NCI-H510A treated with DMSO at 0.1 percent for 48 hours (cell line): ENCODE data around the gene GNGT2.
"Not testable (repeated sequence)": the region's sequence is repeated elsewhere in the genome, so short reads cannot be mapped to it uniquely, and the experiment has no call there.

Experiments used
- DNase-seq: peaks from one replicate; lab custom pipeline; 2025; lab: John Stamatoyannopoulos, UW

Gene GNGT2

GRCh38 chr17:49203796-49204195 is 6.6 kb downstream of the GNGT2 start:
- no peak for DNase-seq

GRCh38 chr17:49201481-49201927 is 8.9 kb downstream of the GNGT2 start:
- no peak for DNase-seq

- no peak for DNase-seq
Observed at GRCh38 chr17:49200423-49201083, 9.8 kb downstream of the GNGT2 start.

GRCh38 chr17:49198211-49198610 is 12.2 kb downstream of the GNGT2 start:
- no peak for DNase-seq

GRCh38 chr17:49197346-49197998 is 12.9 kb downstream of the GNGT2 start:
- no peak for DNase-seq

- DNase-seq: no peak
Observed at GRCh38 chr17:49196520-49196919, 13.9 kb downstream of the GNGT2 start.

- no peak for DNase-seq
Observed at GRCh38 chr17:49195751-49196150, 14.6 kb downstream of the GNGT2 start.

- no peak for DNase-seq
Observed at GRCh38 chr17:49194297-49194607, 16.1 kb downstream of the GNGT2 start.

- DNase-seq: peak; percentile 38
Observed at GRCh38 chr17:49193513-49194296, 16.7 kb downstream of the GNGT2 start.

GRCh38 chr17:49191917-49192741 is 18.2 kb downstream of the GNGT2 start:
- DNase-seq: peak; percentile 97

- DNase-seq: peak; percentile 71
Observed at GRCh38 chr17:49191409-49191916, 18.9 kb downstream of the GNGT2 start.

GRCh38 chr17:49190932-49191331 is 19.4 kb downstream of the GNGT2 start:
- peak; percentile 71 for DNase-seq

- no peak for DNase-seq
Observed at GRCh38 chr17:49187301-49187700, 23.1 kb downstream of the GNGT2 start.

GRCh38 chr17:49185381-49185780 is 25.0 kb downstream of the GNGT2 start:
- DNase-seq: not testable (repeated sequence)

- DNase-seq: not testable (repeated sequence)
Observed at GRCh38 chr17:49184522-49184921, 25.9 kb downstream of the GNGT2 start.

GRCh38 chr17:49183801-49184200 is 26.6 kb downstream of the GNGT2 start:
- DNase-seq: no peak

GRCh38 chr17:49183341-49183740 is 27.0 kb downstream of the GNGT2 start:
- no peak for DNase-seq

- DNase-seq: no peak
Observed at GRCh38 chr17:49180998-49181635, 29.3 kb downstream of the GNGT2 start.

- peak; percentile 9 for DNase-seq
Observed at GRCh38 chr17:49180303-49180702, 30.1 kb downstream of the GNGT2 start.

GRCh38 chr17:49175978-49176377 is 34.4 kb downstream of the GNGT2 start:
- DNase-seq: not testable (repeated sequence)

- DNase-seq: not testable (repeated sequence)
Observed at GRCh38 chr17:49170711-49171110, 39.7 kb downstream of the GNGT2 start.
